GM18907 (cell line): ENCODE data around the gene SLCO3A1.

Experiments
- ATAC-seq: cut with Tn5 transposase; IDR thresholded peaks from one replicate; pipeline ENCODE4 v1.9.1; 2021; ENCODE audit warnings: mild to moderate bottlenecking, moderate library complexity; ENCODE audit not compliant: unreplicated experiment

SLCO3A1 gene

GRCh38 chr15:91992945-91993344 is 139.4 kb downstream of the SLCO3A1 start:
- ATAC-seq, result no peak

DNA sequence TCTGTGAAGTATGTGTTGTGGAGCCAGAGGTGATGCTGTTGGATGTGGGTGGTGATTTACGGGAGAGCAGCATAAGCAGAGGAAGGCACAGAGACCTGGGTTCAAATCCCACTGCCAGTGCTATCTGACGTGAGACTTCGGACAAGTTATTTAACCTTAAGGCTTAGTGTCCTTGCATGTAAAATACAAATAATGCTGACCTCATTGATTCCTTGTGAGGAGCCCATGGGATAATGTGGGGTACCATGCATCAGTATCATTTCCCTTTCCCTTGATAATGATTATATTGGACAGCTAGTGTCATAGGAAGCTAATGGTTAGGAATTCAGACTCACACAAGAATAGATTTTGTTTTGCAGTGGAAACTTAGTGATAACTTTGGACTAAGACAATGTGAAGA is 141.6 kb downstream of the SLCO3A1 start:
- no peak for ATAC-seq

DNA sequence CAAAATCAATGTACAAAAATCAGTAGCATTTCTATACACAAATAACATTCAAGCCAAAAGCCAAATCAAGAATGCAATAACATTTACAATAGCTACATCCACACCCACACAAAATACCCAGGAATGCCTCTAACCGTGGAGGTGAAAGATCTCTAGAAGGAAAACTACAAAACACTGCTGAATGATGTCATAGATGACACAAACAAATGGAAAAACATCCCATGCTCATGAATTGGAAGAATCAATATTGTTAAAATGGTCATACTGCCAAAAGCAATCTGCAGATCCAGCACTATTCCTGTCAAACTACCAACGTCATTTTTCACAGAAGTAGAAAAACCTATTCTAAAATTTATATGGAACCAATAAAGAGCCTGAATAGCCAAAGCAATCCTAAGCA is 143.7 kb downstream of the SLCO3A1 start:
- ATAC-seq, result no peak

DNA sequence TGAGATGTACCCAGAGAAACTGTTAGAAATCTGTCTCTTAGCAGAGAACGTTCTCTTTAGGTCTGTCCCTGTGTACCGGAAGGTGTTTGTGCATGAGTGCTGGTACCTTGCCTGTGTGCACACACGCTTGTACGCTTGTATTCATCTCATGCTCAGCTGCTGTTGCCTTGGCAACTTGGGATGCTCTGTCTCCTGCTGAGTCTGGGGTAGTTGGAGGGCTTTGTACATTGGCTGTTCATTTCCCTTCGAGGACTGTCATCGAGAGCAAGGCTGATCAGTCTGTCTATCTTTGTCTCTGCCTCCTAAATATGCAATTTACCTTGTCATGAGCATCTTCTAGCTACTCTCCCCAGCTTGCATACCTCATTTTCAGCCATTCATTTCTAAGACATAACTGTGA is 147.2 kb downstream of the SLCO3A1 start:
- ATAC-seq, result no peak

DNA sequence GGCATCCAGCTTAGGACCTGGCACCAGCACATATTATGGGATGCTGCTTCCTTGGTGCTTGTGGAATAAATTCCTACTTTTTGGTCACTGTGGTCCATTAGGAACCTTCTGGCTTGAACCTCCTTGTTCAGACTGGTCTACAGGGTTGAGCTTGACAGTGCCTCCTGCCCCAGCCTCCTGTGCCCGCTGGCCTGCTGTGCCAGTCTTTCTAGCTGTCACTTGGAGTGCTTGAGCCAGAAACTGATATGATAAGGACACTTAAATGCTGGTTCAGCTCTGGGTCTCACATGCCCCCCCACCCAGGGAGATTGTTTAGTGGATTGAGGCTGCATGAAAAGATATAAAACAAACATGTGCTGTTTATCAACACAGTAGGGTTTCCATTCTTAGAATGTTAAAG is 147.8 kb downstream of the SLCO3A1 start:
- no peak for ATAC-seq

DNA sequence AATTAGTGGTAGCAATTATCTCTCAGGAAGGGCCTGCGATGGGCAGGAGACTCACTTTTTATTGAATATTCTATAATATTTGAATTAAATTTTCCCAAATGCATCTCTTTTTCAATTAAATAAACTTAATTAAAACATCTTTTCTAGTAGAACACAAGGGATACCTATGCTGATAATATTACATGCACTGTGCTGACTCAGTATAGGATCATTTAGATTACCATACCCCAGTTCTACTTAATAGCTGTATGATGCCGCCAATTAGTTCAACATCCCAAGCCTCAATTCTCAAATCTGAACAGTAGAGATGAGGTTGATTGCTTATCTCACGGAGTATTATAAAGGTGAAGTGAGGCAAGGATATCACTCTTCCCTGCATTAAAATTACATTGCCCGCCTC is 149.2 kb downstream of the SLCO3A1 start:
- ATAC-seq, result no peak

- no peak for ATAC-seq
These were observed 150.1 kb downstream of the SLCO3A1 start for GRCh38 chr15:92003515-92004067.

- no peak for ATAC-seq
These were observed 151.6 kb downstream of the SLCO3A1 start for GRCh38 chr15:92005154-92005553.

- no peak for ATAC-seq
These were observed 152.9 kb downstream of the SLCO3A1 start for GRCh38 chr15:92006186-92007028.

DNA sequence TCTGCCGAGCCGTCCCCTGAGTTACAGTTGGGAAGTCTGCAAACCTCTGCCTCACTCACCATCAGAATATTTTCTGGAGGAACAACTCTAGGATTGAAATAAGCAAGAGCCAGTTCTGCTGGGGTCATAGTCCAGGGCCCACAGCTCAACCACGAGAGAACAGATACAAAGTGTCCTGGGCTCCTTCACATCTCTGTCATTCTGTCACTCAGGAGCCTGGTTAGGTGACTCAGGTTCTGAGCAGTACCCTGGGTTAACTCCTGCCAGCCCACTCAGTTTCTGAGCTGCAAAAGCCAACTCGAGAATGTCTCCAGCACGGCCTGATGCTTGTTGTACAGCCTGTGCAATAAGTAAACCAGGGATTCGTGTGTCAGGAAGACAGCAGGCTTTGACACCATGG is 155.7 kb downstream of the SLCO3A1 start:
- ATAC-seq, result no peak

DNA sequence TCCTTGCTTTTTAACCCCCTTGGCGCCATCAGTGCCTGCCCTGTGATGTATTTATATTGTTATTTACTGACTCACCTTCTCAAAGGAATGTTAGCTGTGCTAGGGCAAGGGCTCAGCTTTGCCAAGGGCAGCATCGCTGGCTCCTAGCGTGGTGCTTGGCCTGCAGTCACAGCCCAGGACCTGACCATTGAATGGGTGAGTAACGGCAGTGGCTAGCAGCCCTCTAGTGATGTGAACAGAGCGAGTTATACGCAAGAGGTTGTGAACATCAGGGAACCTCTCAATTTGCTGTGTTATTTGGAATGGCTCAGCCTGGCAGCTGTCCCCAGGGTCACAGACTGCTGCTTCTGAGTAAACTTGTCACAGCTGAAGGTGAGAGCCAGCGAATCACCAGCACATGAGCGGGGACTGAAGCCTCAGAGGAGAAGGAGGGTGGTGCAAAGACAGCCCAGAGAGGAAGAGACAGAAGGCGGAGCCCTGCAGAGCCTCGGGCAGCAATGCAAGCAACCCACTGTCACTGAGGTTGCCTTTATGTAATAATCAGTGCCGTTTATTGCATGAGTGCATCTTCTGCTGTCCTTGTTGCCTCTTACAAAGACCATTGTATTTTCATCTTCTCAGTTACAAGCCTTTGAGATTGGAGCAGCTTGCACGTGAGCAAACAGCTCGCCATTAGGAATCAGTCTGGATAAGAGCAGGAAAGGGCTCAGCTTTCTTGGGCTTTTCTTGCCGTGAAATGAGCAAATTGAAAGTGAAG is 158.3 kb downstream of the SLCO3A1 start:
- ATAC-seq, result no peak

DNA sequence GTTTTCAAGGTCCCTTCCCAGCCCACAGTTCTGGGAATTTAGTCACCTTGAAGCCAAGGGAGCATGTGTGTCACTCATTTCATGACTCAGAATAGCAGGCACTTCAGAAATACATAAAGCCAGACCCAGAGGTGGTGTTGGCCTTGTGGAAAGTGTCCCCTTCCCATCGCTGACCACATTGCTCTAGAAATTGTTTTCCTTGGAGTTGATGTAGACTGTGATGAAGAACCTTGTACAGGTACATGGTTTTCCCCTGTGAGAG is 158.8 kb downstream of the SLCO3A1 start:
- no peak for ATAC-seq

- ATAC-seq, result no peak
These were observed 159.4 kb downstream of the SLCO3A1 start for GRCh38 chr15:92012881-92013280.

GRCh38 chr15:92014281-92015030 is 160.9 kb downstream of the SLCO3A1 start:
- ATAC-seq, result no peak

DNA sequence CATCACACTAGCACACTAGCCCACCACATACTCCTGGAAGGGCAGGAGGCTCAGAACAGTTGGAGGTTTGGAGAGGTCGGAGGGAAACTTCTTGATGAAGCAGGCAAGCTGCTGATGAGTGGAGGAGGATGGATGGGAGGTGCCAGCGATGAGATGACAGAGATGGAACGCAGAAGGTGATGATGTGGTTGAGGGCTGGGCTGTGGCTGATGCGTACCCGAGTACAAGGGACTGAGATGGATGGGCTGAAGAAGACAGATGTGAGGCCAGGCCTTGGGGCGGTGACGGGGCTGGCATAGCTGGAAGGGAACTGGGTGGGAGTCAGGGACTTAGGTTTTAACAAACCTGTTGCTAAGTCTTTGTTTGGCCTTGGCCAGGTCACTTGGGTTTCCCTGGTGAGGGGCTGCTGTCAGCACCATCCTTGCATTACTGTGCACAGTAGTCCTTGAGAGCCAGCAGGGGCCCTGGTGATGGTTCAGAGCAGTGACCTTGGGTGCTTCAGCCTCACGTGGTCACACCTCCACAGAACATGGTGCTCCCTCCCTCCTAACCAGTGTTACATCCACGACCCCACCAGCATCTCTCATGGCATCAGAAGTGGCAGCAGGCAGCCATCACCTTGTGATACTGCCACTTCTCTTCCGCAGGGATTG is 164.5 kb downstream of the SLCO3A1 start:
- ATAC-seq, result no peak

GRCh38 chr15:92018535-92019239 is 165.2 kb downstream of the SLCO3A1 start:
- ATAC-seq, result no peak

DNA sequence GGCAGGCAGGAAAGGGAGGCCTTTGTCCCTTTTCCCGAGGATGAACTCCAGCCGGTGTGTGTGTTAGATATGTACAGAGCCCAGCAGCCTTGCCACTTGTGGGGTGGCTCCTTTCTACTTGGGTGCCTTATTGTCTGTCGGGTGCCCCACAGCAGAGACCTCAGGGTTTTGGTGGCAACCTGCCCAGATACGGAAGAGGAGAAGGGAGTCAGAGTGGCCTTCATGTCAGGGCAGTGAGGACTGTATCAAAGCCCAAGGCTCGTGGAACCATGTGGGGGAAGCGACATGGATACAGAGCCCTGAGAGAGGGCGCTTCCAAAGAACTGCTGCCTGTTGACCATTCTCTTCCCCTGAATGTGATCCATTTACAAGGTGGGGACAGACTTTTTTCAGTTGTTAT is 166.2 kb downstream of the SLCO3A1 start:
- no peak for ATAC-seq

GRCh38 chr15:92020207-92020606 is 166.7 kb downstream of the SLCO3A1 start:
- ATAC-seq, result no peak

DNA sequence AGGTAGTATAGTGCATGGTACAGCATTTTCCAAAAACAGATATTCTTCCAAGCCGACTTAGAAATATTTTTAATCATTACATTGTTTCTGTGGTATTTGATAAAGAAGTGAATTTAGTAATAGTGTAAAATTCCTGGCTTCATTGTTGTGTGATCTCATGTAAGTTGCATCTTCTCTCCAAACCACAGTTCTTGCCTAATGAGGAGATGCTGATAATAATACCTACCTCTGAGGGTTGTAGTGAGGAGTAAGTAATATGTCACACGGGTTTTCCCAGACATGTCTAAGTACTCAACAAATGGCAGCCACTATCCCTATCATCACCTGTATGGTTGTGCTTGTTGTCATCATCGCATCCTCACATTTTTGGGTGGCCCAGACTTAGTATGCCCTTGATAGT is 167.3 kb downstream of the SLCO3A1 start:
- no peak for ATAC-seq

DNA sequence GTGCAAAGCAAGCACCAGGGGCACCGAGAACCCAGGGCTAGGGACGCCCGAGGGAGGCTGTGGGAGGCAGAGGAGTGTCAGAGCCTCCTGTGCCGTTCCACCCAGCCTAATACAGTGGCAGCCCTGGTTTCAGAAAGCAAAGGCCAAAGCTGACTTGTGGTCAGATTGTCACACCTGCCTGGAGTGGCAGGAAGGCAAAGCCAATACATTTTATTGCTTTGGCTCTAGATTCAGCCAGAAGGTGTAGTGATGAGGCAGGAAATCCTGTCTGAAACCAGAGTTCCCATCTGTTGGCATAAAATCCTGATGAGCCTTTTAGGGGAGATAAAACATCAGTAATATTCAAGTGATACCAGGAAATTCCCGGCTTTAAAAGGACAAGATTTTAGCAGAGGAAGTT is 168.3 kb downstream of the SLCO3A1 start:
- no peak for ATAC-seq
